Measurements from ENCODE around the gene PTPN4. TPM values are rescaled to one million over a fixed set of nuclear protein-coding genes. Genes with fewer than 3 reads are reported as not detected.

PTPN4 gene
- total RNA-seq, 1 donor from 2014 or later: 35.9 TPM

- Histone ChIP-seq H3K36me3 (peaks cover 0 to 13% of the 10 kb centered on the region in 2 donors), H3K27ac (no peak overlapping the region), H3K9me3 (no peaks in the 10 kb centered on the region), H3K27me3 (no peaks in the 10 kb centered on the region), H3K4me3 (no peak overlapping the region), H3K4me1 (no peaks in the 10 kb centered on the region)
- TF ChIP-seq CTCF (IDR thresholded peaks at IDR 0.05): no peak
- no peak for DNase-seq (ENCODE audit: low spot score in 2 of 2)
- intact Hi-C loops (cut with DNase I): no loop called here
Measured at GRCh38 chr2:119940856-119941255, 181.1 kb downstream of the PTPN4 start.

GRCh38 chr2:119941388-119941787 lies 181.7 kb downstream of the PTPN4 start:
- H3K4me1 ChIP-seq: no peaks in the 10 kb centered on the region
- H3K36me3 ChIP-seq: peaks cover 0 to 8% of the 10 kb centered on the region in 2 donors
- intact Hi-C loops (cut with DNase I): no loop called here
- H3K27me3 ChIP-seq: no peaks in the 10 kb centered on the region
- no peak for TF ChIP-seq CTCF (IDR thresholded peaks at IDR 0.05)
- no peaks in the 10 kb centered on the region for H3K9me3 ChIP-seq
- H3K4me3 ChIP-seq: no peak overlapping the region
- no peak for DNase-seq (ENCODE audit: low spot score in 2 of 2)
- H3K27ac ChIP-seq: no peak overlapping the region

GRCh38 chr2:119941981-119942513 lies 182.3 kb downstream of the PTPN4 start:
- Histone ChIP-seq H3K27me3 (no peaks in the 10 kb centered on the region), H3K4me3 (no peak overlapping the region), H3K9me3 (no peaks in the 10 kb centered on the region), H3K36me3 (peaks cover 0 to 12% of the 10 kb centered on the region in 2 donors), H3K27ac (no peak overlapping the region), H3K4me1 (no peaks in the 10 kb centered on the region)
- no peak for TF ChIP-seq CTCF (IDR thresholded peaks at IDR 0.05)
- no peak for DNase-seq (ENCODE audit: low spot score in 2 of 2)
- intact Hi-C loops (cut with DNase I): no loop called here

- Histone ChIP-seq H3K27ac (no peak overlapping the region), H3K36me3 (peaks cover 0 to 8% of the 10 kb centered on the region in 2 donors), H3K4me1 (no peaks in the 10 kb centered on the region), H3K9me3 (no peaks in the 10 kb centered on the region), H3K27me3 (no peaks in the 10 kb centered on the region), H3K4me3 (no peak overlapping the region)
- no peak for DNase-seq (ENCODE audit: low spot score in 2 of 2)
- intact Hi-C loops (cut with DNase I): no loop called here
- no peak for TF ChIP-seq CTCF (IDR thresholded peaks at IDR 0.05)
Measured at GRCh38 chr2:119943058-119943457, 183.3 kb downstream of the PTPN4 start.

- no peak for DNase-seq (ENCODE audit: low spot score in 2 of 2)
- intact Hi-C loops (cut with DNase I): no loop called here
- no peak overlapping the region for H3K4me3 ChIP-seq
- no peaks in the 10 kb centered on the region for H3K4me1 ChIP-seq
- no peak for TF ChIP-seq CTCF (IDR thresholded peaks at IDR 0.05)
- no peaks in the 10 kb centered on the region for H3K27me3 ChIP-seq
- no peaks in the 10 kb centered on the region for H3K9me3 ChIP-seq
- no peak overlapping the region for H3K27ac ChIP-seq
- H3K36me3 ChIP-seq: peaks cover 0 to 14% of the 10 kb centered on the region in 2 donors
Measured at GRCh38 chr2:119947535-119947934, 187.8 kb downstream of the PTPN4 start.

GRCh38 chr2:119950966-119951365 lies 191.2 kb downstream of the PTPN4 start:
- Histone ChIP-seq H3K27ac (no peak overlapping the region), H3K4me3 (no peak overlapping the region), H3K27me3 (no peaks in the 10 kb centered on the region), H3K4me1 (no peaks in the 10 kb centered on the region), H3K9me3 (no peaks in the 10 kb centered on the region), H3K36me3 (peaks cover 0 to 14% of the 10 kb centered on the region in 2 donors)
- intact Hi-C loops (cut with DNase I): loop anchor here (10.0 kb wide), 1 partner anchor 224 kb away; no protein-coding TSS in a partner anchor
- no peak for TF ChIP-seq CTCF (IDR thresholded peaks at IDR 0.05)
- DNase-seq (ENCODE audit: low spot score in 2 of 2): no peak

All from ascending aorta (tissue), 2 donors.